NCI-H1417 treated with DMSO at 0.1 percent for 48 hours (cell line): ENCODE data around the gene KDF1.
"Not testable (repeated sequence)": the region's sequence is repeated elsewhere in the genome, so short reads cannot be mapped to it uniquely, and the experiment has no call there.

Experiments
- DNase-seq: peaks from one replicate; lab custom pipeline; 2025; lab: John Stamatoyannopoulos, UW

KDF1 gene

DNA sequence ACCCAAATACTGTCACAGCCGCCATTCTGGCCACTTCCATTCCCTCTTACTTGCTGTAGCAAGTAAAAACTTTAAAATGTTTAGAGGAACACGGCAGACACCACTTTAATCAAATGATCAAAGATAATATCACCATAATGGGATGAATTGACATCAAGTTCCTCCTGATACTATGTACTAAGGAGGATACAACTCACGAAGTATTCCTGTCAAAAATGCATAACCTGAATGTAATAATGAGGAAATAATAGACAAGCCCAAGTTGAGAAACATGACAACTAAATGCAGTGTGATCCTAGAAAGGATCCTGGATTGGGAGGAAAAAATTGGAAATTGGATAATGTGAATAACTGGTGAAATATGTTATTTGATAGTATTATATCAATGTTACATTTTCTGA lies 3.9 kb downstream of the KDF1 start:
- DNase-seq, result no peak

DNA sequence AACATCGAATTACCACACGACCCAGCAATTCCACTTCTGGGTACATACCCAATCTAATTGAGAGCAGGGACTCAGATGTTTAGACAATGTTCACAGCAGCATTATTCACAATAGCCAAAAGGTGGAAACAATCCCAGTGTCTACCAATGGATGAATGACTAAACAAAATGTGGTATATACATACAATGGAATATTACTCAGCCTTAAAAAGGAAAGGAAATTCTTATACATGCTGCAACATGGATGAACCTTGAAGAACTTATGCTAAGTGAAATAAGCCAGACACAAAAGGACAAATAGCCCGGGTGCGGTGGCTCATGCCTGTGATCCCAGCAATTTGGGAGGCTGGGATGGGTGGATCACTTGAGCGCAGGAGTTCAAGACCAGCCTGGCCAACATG lies 6.9 kb downstream of the KDF1 start:
- no peak for DNase-seq

DNA sequence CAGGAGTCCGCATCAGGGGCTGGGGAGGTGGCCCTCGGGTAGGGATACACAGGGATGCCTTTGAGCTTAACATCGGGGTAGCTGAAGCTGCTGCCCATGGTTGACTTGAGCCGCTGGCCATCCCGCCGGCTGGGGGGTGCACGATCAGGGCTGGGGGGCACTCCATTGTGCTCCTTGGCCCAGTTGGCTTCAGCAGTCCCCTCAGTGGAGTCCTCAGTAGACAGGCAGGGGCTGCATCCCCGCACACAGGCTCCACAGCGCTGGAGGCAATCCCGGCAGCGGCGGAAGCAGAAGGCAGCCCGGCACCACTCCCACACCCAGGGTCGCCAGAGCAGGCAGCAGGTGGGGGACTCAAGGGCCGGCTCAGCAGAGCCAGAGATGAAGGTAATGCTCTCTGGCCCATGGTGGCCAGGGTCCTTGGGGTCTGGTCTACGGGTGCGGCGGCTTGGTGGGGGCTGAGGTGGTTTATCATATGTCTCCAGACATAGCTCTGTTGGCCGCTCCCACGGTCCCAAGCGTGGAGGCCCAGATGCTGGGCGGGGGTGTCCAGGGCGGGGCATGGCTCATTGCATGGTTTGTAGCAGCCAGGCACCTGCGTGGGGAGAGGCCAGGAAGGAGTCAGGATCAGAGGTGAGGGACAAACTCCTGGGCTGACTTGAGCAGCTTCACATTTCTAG lies 8.3 kb downstream of the KDF1 start:
- no peak for DNase-seq

DNA sequence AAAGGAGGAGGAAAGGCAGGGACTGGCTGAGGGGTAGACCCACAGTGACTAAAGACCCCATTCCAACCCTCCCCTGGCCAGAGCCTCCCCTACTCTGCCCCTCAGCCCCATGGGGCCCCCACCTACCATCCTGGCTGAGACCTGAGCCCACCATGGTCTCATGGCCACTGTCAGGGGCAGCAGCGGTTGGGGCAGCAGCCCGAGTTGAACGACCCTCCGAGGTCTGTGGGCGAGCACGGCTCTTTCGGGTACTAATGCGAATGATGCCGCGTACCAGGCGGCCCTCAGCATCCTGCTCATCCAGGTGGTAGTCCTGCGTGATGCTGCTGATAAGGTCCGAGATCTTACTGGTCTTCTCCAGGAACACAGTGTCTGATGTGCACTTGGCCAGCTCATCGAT lies 9.1 kb downstream of the KDF1 start:
- no peak for DNase-seq

DNA sequence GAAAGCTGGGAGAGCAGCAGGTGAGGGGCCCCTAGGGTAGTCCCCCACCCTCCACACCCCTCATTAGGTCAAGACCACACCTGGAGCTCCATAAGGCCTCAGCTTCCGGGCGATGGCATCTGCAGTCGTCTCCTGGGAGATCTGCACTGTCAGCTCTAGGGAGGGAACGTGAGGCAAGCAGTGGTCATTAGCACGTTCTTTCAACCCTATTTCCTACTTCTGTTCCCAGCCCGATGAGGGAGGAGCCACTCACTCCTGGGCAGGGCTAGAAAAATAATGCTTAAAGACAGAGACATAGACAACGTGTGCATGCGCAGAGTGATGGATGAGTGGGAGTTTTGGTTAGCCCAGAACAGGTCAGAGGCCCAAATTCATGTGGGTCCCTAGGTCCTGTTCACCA lies 9.7 kb downstream of the KDF1 start:
- DNase-seq, result no peak

DNA sequence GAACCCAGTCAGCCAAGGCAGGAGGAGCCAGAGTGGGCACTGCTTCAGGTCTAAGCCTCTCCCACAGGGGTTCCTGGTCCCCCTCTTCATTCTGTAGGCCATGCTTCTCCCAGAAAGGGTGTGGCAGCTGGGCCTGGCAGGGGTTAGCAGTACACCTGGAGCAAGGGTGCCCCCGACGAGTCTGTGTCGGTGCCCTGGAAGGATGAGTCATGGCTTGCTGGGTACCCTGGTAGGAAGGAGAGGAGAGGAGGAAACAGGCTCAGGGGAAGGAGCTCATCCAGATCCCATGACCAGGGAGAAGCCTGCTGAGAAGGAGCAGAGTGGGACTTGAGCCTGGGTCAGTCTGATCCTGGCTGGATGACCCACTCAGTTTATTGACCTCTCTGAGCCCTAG lies 10.3 kb downstream of the KDF1 start:
- no peak for DNase-seq

DNA sequence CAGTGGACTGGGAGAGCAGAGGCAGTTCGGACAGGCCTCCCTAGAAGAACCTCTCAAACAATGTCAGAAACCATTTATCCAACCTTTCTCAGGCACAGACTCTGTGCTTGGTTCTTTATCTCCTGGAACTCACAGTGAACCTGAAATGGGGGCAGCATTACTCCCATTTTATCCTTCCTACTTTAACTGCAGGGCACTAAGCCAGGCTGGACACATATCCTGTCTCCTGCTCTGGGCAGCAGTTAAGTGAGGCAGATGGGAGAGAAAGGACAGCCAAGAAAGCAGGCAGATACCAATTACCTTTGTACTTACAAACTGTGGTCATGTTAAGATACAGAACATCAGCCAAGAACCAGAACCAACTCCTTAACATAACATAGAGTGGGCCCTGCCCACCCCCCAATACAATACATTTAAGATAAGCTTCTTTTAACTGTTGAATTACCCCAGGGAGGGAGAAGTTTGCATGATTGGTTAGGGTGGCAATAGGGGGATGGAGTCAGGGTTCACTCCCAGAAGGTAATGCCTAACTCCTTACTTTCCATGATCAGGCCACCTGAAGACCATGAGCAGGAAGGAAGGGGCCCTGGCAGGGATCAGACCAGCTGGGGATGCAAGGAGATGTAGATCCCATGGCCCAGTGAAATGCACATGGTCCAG lies 10.9 kb downstream of the KDF1 start:
- no peak for DNase-seq

DNA sequence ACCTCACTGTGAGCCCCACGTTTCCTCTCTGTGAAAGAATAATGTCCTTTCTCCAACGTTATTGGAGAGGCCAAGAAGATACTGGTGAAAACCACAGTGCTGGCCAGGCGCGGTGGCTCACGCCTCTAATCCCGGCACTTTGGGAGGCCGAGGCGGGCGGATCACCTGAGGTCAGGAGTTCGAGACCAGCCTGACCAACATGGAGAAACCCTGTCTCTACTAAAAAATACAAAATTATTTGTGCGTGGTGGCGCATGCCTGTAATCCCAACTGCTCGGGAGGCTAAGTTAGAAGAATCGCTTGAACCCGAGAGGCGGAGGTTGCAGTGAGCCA lies 11.6 kb downstream of the KDF1 start:
- not testable (repeated sequence) for DNase-seq

GRCh38 chr1:26946270-26946669 lies 14.0 kb downstream of the KDF1 start:
- DNase-seq, result no peak

DNA sequence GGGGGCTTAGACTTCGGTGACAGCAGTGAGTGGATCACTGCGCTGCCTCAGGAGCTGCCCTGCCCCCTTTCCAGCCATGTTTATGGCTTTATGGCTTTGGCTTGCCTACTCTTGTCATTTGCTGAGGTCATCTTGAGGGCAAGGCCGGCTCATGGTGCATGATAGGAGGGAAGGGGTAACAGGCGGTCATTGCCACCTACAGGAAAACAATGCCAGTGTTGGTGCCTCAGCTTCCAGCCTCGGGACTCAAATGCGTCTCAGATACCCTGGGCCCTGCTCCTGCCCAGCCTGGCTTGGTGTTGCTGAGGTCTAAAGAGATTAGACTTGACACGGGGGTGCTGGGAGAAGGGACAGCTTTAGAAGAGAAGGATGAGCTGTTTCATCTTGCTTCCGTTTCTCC lies 14.5 kb downstream of the KDF1 start:
- DNase-seq, result no peak

- no peak for DNase-seq
Measured at GRCh38 chr1:26945138-26945537, 15.1 kb downstream of the KDF1 start.

DNA sequence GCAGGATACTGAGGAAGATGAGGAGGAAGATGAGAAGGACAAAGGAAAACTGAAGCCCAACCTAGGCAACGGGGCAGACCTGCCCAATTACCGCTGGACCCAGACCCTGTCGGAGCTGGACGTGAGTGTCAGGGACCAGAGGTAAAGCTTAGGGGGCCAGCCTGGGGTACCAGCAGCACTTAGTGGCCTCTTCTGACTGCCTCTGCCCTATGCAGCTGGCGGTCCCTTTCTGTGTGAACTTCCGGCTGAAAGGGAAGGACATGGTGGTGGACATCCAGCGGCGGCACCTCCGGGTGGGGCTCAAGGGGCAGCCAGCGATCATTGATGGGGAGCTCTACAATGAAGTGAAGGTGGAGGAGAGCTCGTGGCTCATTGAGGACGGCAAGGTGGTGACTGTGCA lies 17.6 kb downstream of the KDF1 start:
- no peak for DNase-seq

DNA sequence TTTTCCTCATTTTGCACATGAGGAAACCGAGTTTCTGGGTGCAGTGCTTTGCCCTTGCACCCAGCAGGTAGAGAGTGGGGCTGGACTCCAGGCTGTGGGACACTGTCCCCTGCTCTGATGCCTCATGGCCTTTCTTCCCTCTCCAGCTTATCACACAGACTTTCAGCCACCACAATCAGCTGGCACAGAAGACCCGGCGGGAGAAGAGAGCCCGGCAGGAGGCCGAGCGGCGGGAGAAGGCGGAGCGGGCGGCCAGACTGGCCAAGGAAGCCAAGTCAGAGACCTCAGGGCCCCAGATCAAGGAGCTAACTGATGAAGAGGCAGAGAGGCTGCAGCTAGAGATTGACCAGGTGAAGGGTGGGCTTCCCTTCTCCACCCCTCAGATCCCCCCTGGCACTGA lies 19.0 kb downstream of the KDF1 start:
- no peak for DNase-seq

- DNase-seq, result no peak
Measured at GRCh38 chr1:26938659-26939025, 21.6 kb downstream of the KDF1 start.

DNA sequence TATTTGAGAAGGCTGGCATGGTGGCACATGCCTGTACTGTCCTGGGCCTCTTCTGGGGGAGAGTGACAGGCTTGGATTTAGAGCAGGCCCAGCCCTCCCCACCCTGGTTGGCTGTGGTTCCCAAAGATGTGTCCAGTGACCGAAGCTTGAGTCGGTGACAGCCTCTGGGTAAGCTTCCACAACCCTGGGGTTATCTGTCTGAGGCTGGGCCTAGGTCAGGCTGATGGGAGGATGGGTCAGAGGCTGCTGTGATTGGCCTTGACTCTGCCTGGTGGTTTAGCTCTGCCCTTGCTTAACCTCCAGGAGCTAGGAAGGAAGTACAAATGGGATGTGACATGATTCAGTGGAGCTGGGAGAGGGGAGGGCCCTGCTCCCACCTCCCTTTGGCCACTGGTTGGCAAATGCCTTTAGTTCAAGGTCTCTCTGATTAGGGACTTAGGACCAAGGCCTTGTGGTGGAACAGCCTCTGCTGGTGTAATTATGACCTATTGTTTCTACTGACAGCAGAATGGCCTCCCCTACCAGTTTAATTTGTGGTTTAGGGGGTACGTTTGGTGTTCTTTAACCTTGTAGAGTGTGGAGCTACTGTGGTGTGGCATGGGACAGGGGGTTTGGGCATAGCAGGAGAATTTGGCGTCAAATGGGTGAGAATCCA lies 22.1 kb downstream of the KDF1 start:
- DNase-seq, result no peak

DNA sequence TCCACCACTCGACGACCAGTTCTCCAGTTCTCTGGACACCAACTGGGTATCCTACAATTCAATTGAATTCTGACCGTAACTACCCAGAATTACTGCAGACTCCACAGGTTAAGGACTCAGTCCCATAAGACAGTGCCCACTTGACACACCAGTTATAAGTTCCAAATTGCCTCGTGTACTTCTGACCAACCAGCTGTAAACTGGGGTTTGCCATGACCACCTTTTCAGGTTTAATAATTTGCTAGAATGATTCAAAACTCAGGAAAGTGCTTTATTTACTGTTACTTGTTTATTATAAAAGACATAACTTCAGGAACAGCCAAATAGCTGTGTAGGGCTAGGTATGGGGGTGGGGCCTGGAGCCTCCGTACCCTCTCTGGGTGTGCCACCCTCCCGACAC lies 23.4 kb downstream of the KDF1 start:
- DNase-seq, result no peak

DNA sequence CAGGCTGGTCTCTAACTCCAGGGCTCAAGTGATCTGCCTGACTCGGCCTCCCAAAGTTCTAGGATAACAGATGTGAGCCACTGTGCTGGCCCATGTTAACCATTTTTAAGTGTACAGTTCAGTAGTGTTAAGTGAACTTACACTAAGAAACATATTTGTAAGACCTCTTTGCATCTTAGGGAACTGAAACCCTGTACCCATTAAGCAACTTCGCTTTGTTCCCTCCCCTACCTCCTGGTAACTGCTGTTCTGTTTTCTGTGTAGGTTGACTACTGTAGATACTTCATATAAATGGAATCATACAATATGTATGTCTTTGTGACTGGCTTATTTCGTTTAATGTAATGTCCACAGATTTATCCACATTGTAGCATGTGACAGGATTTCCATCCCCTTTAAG lies 27.7 kb downstream of the KDF1 start:
- DNase-seq, result no peak

- no peak for DNase-seq
Measured at GRCh38 chr1:26923711-26924110, 36.6 kb downstream of the KDF1 start.

DNA sequence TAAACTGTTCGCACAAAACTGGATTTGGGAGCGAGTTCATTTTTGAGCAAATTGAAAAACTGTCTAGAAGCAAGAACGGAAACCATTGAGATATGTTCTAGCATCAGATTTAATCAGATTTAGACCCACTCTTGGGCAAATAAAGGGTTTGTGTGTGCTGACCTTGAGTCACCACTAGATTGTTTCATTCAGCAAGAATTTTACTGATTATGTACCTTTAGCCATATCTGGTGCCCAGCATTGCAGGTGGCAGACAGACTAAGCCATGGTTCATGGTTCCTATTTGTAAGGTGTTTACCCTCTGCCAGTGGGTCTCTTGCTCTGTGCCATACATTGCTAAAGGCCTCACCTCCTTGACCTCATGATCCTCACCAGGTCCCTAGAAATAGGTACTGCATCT lies 37.4 kb downstream of the KDF1 start:
- no peak for DNase-seq

DNA sequence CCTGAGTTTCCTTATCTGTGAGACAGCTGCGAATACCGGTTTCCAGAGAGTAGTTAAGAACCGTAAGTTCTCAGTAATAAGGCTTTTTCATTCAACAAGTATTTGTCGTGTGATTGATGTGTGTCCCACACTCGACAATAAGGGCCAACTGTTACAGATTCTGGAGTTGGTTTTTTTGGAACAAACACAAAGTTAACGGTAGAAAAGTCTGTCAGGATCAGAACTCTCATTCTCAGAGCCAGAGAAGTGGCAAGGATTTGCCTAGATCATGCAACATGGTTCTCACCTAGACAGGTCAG lies 37.9 kb downstream of the KDF1 start:
- DNase-seq, result no peak

GRCh38 chr1:26921540-26922430 lies 38.5 kb downstream of the KDF1 start, which contains the start of gene NUDC:
NUDC (plus strand) TSS chr1:26921743; CDS start chr1:26921849, 106 bp downstream.
- DNase-seq, result peak; percentile 83

DNA sequence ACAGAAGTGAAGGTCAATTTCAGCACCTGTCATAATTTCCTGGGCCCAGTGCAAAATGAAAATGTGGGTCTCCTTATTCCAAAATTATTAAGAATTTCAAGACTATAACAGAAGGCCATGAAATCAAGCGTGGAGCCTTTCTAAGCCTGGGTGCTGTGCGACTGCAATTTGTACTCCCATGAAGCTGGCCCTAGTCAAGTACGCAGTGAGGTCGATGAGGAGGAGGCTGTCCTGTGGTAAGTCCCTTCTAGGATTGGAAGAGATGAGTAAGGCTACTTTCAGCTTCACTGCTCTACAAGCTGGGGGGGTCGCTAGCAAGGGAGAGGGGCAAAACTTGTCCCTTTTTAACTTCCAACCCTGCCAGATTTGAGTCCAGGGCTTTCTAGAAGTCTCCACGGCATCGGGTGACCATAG lies 39.1 kb downstream of the KDF1 start:
- DNase-seq, result no peak
